PC-9 (cell line): ENCODE data around the gene TELO2. TPM values are rescaled to one million over a fixed set of nuclear protein-coding genes. Genes with fewer than 3 reads are reported as not detected.

ENCODE experiments used
- BruUV-seq: library from RNA; stranded (reverse); fragments of 400-500 nt; replicated peaks from 2 replicates; lab custom pipeline; 2021; lab: Mats Ljungman, UMichigan
- CTCF ChIA-PET: fragments of 300-600 bp; sonication (Branson Sonifier 250); formaldehyde crosslinking; loops from one replicate; lab custom pipeline; 2022; ENCODE audit warnings: antibody characterized with exemption; lab: Charles Lee
- POLR2A ChIA-PET: fragments of 300-600 bp; sonication (Branson Sonifier 250); formaldehyde crosslinking; loops from one replicate; lab custom pipeline; 2022; ENCODE audit warnings: antibody characterized with exemption; ENCODE audit not compliant: unreplicated experiment; lab: Charles Lee
- DNase-seq, 2 experiments: peaks; one replicate each; pipeline versions ENCODE4 v3.0.0 to v3.0.0-alpha.2; 2015 to 2022; ENCODE audit warnings: mixed read lengths in 1 of 2
- H2AFZ ChIP-seq: fragments of 200-600 bp; sonication (generic); 2 replicates; pipeline ENCODE4 v1.8.1; 2017; ENCODE audit warnings: antibody characterized with exemption
- H3F3A ChIP-seq: fragments of 200-600 bp; sonication (generic); 2 replicates; pipeline ENCODE4 v1.8.1; 2017; ENCODE audit warnings: antibody characterized with exemption, mild to moderate bottlenecking, low read depth; ENCODE audit not compliant: insufficient read depth
- H3K27ac ChIP-seq: fragments of 200-600 bp; sonication (generic); 2 replicates; pipeline ENCODE4 v1.6.1; 2016; ENCODE audit warnings: mixed run types
- H3K27me3 ChIP-seq: fragments of 200-600 bp; sonication (generic); 2 replicates; pipeline ENCODE4 v1.6.1; 2016; ENCODE audit warnings: low read depth, mixed run types; ENCODE audit not compliant: insufficient read depth
- H3K36me3 ChIP-seq: fragments of 200-600 bp; sonication (generic); 2 replicates; pipeline ENCODE4 v1.6.1; 2016; ENCODE audit warnings: low read depth, mixed run types
- H3K4me1 ChIP-seq: fragments of 200-600 bp; sonication (generic); replicated peaks from 2 replicates; pipeline ENCODE4 v1.6.1; 2016; ENCODE audit warnings: mixed run types; ENCODE audit not compliant: insufficient read depth
- H3K4me2 ChIP-seq: fragments of 200-600 bp; sonication (generic); 2 replicates; pipeline ENCODE4 v1.6.1; 2017; ENCODE audit warnings: mixed run types
- H3K4me3 ChIP-seq: fragments of 200-600 bp; sonication (generic); 2 replicates; pipeline ENCODE4 v1.6.1; 2016; ENCODE audit warnings: mixed run types
- H3K79me2 ChIP-seq: fragments of 200-600 bp; sonication (generic); 2 replicates; pipeline ENCODE4 v1.6.1; 2017; ENCODE audit warnings: low read depth, mixed run types
- H3K9me2 ChIP-seq: fragments of 200-600 bp; sonication (generic); 2 replicates; pipeline ENCODE4 v1.8.1; 2017; ENCODE audit warnings: mild to moderate bottlenecking; ENCODE audit not compliant: insufficient read depth
- H3K9me3 ChIP-seq: fragments of 200-600 bp; sonication (generic); 2 replicates; pipeline ENCODE4 v1.8.1; 2016; ENCODE audit warnings: low read depth; ENCODE audit not compliant: insufficient read depth
- H4K20me1 ChIP-seq: fragments of 200-600 bp; sonication (generic); 2 replicates; pipeline ENCODE4 v1.8.1; 2017; ENCODE audit not compliant: insufficient read depth
- EZH2 ChIP-seq: fragments of 200-600 bp; sonication (generic); IDR thresholded peaks from 2 replicates; pipeline ENCODE4 v1.8.0; 2017; ENCODE audit warnings: antibody characterized with exemption, low read depth
- intact Hi-C: fragments of 100-400 bp; cut with micrococcal nuclease; formaldehyde crosslinking; loops from one replicate; pipeline ENCODE4 v1.10.0; 2022; ENCODE audit not compliant: unreplicated experiment
- total RNA-seq: library from RNA; stranded (reverse); gene quantifications from 2 replicates; pipeline ENCODE4 v1.2.3, GENCODE V29; 2021
- TF ChIP-seq, protein P1 (sequence below): fragments of 200-600 bp; sonication (generic); conservative IDR thresholded peaks from 2 replicates; pipeline ENCODE4 v1.6.1; 2017; ENCODE audit warnings: mixed run types, antibody characterized with exemption, mild to moderate bottlenecking, moderate library complexity

TELO2 gene
- total RNA-seq, 1 experiment from 2014 or later = 56.0 TPM

DNA sequence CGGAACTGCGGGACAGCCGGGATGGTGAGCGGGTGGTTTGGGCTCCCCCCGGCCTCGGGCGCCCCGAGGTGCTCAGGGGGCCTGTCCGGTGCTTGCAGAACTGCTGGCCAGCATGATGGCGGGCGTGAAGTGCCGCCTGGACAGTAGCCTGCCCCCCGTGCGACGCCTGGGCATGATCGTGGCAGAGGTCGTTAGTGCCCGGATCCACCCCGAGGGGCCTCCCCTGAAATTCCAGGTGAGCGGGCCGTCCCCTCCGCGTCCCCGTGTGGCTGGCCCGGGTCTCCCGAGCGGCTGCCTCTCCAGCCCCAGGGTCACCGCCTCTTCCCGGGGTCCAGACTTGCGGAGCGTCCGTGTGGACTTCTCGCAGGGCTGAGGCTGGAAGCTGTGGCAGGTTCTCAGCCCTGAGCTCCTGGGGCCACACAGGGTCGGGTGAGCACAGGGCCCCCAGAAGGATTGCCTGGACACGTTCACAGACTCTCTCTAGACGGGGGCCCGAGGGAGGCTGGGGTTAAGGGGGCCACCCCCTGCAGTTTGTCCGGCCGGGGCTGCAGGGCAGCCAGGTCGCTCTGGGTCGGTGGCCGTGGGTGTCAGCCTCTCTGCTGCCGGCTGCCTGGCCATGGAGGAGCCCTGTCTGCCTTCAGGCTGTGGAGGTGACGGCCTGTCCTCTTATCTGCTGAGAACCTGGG lies 7.4 kb downstream of the TELO2 start:
- no peaks in the 10 kb centered on the region for H3K9me3 ChIP-seq

DNA sequence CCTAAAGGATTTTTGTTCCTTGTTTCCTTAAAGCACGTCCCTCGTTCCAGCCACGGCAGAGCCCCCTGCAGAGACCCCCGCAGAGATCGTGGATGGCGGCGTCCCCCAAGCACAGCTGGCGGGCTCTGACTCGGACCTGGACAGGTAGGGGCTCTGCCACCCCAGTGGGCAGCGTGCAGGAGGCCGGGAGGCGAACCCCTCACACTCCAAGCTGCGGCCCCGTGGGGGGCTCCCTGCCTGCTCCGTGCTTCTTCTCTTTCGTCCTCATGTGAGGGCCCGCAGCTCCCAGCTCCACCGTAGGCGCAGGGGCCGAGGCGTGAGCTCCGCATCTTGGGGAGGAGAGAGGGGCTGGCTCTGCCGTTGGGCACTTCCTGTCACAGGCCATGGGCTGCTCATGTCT lies 8.5 kb downstream of the TELO2 start:
- no peak overlapping the region for H3K27ac ChIP-seq
- BruUV-seq = no TSS peak
- H3F3A ChIP-seq = no peaks in the 10 kb centered on the region
- H3K4me1 ChIP-seq = no peaks in the 10 kb centered on the region
- H3K27me3 ChIP-seq = no peaks in the 10 kb centered on the region
- no peaks in the 10 kb centered on the region for H3K79me2 ChIP-seq
- no peak overlapping the region for H3K4me3 ChIP-seq
- no peaks in the 10 kb centered on the region for H3K9me3 ChIP-seq
- no peaks in the 10 kb centered on the region for H4K20me1 ChIP-seq
- no peaks in the 10 kb centered on the region for H3K9me2 ChIP-seq
- POLR2A ChIA-PET = no interaction called here
- CTCF ChIA-PET = interaction anchor here (0.6 kb wide), 1 partner anchor 93 kb away, joined by 8 read pairs; no protein-coding TSS in a partner anchor
- no peaks in the 10 kb centered on the region for H3K36me3 ChIP-seq
- intact Hi-C loops = no loop called here
- no peak overlapping the region for H2AFZ ChIP-seq
- no peak for TF ChIP-seq EZH2
- TF ChIP-seq, protein P1, sequence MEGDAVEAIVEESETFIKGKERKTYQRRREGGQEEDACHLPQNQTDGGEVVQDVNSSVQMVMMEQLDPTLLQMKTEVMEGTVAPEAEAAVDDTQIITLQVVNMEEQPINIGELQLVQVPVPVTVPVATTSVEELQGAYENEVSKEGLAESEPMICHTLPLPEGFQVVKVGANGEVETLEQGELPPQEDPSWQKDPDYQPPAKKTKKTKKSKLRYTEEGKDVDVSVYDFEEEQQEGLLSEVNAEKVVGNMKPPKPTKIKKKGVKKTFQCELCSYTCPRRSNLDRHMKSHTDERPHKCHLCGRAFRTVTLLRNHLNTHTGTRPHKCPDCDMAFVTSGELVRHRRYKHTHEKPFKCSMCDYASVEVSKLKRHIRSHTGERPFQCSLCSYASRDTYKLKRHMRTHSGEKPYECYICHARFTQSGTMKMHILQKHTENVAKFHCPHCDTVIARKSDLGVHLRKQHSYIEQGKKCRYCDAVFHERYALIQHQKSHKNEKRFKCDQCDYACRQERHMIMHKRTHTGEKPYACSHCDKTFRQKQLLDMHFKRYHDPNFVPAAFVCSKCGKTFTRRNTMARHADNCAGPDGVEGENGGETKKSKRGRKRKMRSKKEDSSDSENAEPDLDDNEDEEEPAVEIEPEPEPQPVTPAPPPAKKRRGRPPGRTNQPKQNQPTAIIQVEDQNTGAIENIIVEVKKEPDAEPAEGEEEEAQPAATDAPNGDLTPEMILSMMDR = no peak
- no peak overlapping the region for H3K4me2 ChIP-seq
- no peak for DNase-seq

More for the DNA sequence above, 7.4 kb downstream of the TELO2 start:
- no peak for DNase-seq
- Histone ChIP-seq H4K20me1 (no peaks in the 10 kb centered on the region), H2AFZ (no peak overlapping the region), H3K4me3 (no peak overlapping the region), H3K27me3 (no peaks in the 10 kb centered on the region), H3K79me2 (no peaks in the 10 kb centered on the region), H3K4me2 (no peak overlapping the region), H3F3A (no peaks in the 10 kb centered on the region), H3K4me1 (no peaks in the 10 kb centered on the region), H3K36me3 (no peaks in the 10 kb centered on the region), H3K27ac (no peak overlapping the region), H3K9me2 (no peaks in the 10 kb centered on the region)
- intact Hi-C loops = no loop called here
- TF ChIP-seq, protein P1 = no peak
- TF ChIP-seq EZH2 = no peak
- ChIA-PET POLR2A (no interaction called here), CTCF (no interaction called here)
- BruUV-seq = no TSS peak

DNA sequence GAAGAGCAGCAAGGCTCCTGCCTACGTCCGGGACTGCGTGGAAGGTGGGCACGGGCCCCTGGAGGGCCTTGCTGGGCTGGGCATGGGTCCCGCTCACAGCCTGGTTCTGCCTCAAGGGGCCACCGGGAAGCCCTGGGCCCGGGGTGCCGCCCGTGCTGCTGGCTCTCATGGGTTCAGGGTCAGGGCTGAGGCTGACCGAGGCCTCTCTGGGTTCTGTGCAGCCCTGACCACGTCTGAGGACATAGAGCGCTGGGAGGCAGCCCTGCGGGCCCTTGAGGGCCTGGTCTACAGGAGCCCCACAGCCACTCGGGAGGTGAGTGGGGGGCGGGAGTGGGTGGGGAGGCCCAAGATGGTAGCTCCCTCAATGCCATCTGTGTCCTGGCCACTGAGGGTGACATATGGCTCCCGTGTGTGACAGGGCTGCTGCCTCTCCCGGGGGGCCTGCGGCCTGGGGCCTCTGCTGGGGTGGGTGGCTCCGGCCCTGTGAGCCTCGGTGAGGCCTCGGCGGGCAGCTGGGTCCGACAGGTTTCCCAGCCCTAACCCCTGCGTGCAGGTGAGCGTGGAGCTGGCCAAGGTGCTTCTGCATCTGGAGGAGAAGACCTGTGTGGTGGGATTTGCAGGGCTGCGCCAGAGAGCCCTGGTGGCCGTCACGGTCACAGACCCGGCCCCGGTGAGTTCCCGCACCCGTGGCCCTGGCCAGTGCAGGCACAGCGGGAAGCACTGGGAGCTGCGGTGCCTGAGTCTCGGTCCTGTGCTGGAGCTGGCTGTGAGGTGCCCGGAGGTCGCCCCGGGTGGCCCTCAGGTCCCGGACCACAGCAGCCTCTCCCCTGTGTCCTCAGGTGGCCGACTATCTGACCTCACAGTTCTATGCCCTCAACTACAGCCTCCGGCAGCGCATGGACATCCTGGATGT lies 9.2 kb downstream of the TELO2 start:
- Histone ChIP-seq H3K9me3 (no peaks in the 10 kb centered on the region), H4K20me1 (no peaks in the 10 kb centered on the region), H2AFZ (no peak overlapping the region), H3K27me3 (no peaks in the 10 kb centered on the region), H3K4me1 (no peaks in the 10 kb centered on the region), H3K9me2 (no peaks in the 10 kb centered on the region), H3K27ac (no peak overlapping the region), H3K79me2 (no peaks in the 10 kb centered on the region), H3F3A (no peaks in the 10 kb centered on the region), H3K36me3 (no peaks in the 10 kb centered on the region), H3K4me2 (no peak overlapping the region), H3K4me3 (no peak overlapping the region)
- POLR2A ChIA-PET = no interaction called here
- intact Hi-C loops = no loop called here
- DNase-seq = no peak
- CTCF ChIA-PET = no interaction called here
- BruUV-seq = no TSS peak
- TF ChIP-seq EZH2 = no peak
- TF ChIP-seq, protein P1 = no peak
